K562 (cell line): ENCODE data around the gene SLC35G6. TPM values are rescaled to one million over a fixed set of nuclear protein-coding genes. Genes with fewer than 3 reads are reported as not detected.

Experiments
- ARID1B ChIP-seq: fragments of 450-650 bp; IDR thresholded peaks from 2 replicates; pipeline ENCODE4 v1.6.1; 2016; ENCODE audit warnings: antibody characterized with exemption, mild to moderate bottlenecking, inconsistent platforms
- CHD1 ChIP-seq: fragments of 200-600 bp; sonication (generic); IDR thresholded peaks from one replicate; pipeline ENCODE4 v1.6.1; 2012; ENCODE audit warnings: mild to moderate bottlenecking, moderate library complexity, low read length, inconsistent platforms
- CHD2 ChIP-seq: IDR thresholded peaks from 2 replicates; pipeline ENCODE4 v1.6.1; 2011; ENCODE audit warnings: low read depth, low read length
- EGR1 ChIP-seq: fragments of 450-650 bp; conservative IDR thresholded peaks from 2 replicates; pipeline ENCODE4 v1.6.1; 2017; ENCODE audit warnings: mild to moderate bottlenecking
- HDAC1 ChIP-seq, 2 experiments: fragments of 450-650 bp; IDR thresholded peaks; 2 replicates each; pipeline ENCODE4 v1.6.1; 2016 to 2017; ENCODE audit warnings: inconsistent platforms in 1 of 2, mild to moderate bottlenecking in 1 of 2, moderate library complexity in 1 of 2
- KLF16 ChIP-seq: IDR thresholded peaks from 2 replicates; pipeline ENCODE4 v1.6.1; 2016; ENCODE audit warnings: antibody characterized with exemption
- MAFF ChIP-seq: IDR thresholded peaks from 2 replicates; pipeline ENCODE4 v1.6.1; 2012; ENCODE audit warnings: low read length, improper control_type of control experiment
- NBN ChIP-seq: fragments of 450-650 bp; IDR thresholded peaks from 2 replicates; pipeline ENCODE4 v1.6.1; 2016; ENCODE audit warnings: low read depth, mild to moderate bottlenecking
- NCOA1 ChIP-seq: fragments of 450-650 bp; IDR thresholded peaks from 2 replicates; pipeline ENCODE4 v1.6.1; 2016; ENCODE audit warnings: low read depth
- PHTF2 ChIP-seq: fragments of 250-450 bp; sonication (Bioruptor Pico); IDR thresholded peaks from 2 replicates; pipeline ENCODE4 v1.5.0; 2021; ENCODE audit warnings: mild to moderate bottlenecking
- PKNOX1 ChIP-seq: fragments of 450-650 bp; IDR thresholded peaks from 2 replicates; pipeline ENCODE4 v1.6.1; 2016
- POLR2A ChIP-seq: fragments of 450-650 bp; conservative IDR thresholded peaks from 2 replicates; pipeline ENCODE4 v1.6.1; 2016
- POLR2AphosphoS2 ChIP-seq: IDR thresholded peaks from 2 replicates; pipeline ENCODE4 v1.6.1; 2012; ENCODE audit warnings: low read length, improper control_type of control experiment
- POLR2AphosphoS5 ChIP-seq: IDR thresholded peaks from 2 replicates; pipeline ENCODE4 v1.6.1; 2011; ENCODE audit warnings: mild to moderate bottlenecking, low read depth, low read length, moderate library complexity; ENCODE audit not compliant: control insufficient read depth, insufficient read depth
- RAD21 ChIP-seq, 2 experiments: fragments of 250-450 bp in 1 of 2; fragments of 450-650 bp in 1 of 2; sonication (Bioruptor Pico) in 1 of 2; formaldehyde crosslinking in 1 of 2; IDR thresholded peaks in 1 of 2; conservative IDR thresholded peaks in 1 of 2; 2 replicates each; pipeline versions ENCODE4 v1.4.0 to v1.8.0; 2020 to 2022; ENCODE audit warnings: mild to moderate bottlenecking in 2 of 2, moderate library complexity in 1 of 2
- RBFOX2 ChIP-seq: fragments of 200-400 bp; formaldehyde crosslinking; IDR thresholded peaks from 2 replicates; pipeline ENCODE4 v1.6.1; 2017; ENCODE audit warnings: low read depth, mild to moderate bottlenecking, low read length, moderate library complexity
- SMC3 ChIP-seq: conservative IDR thresholded peaks from 2 replicates; pipeline ENCODE4 v1.6.1; 2011; ENCODE audit warnings: low read depth, low read length, improper control_type of control experiment; ENCODE audit not compliant: insufficient read depth
- SNIP1 ChIP-seq: fragments of 450-650 bp; IDR thresholded peaks from 2 replicates; pipeline ENCODE4 v1.7.1; 2017; ENCODE audit warnings: low read depth, mild to moderate bottlenecking
- SP1 ChIP-seq: sonication (generic); formaldehyde crosslinking; IDR thresholded peaks from 2 replicates; pipeline ENCODE4 v1.8.1; 2022; ENCODE audit warnings: mild to moderate bottlenecking, missing genetic modification reagents
- SPI1 ChIP-seq: IDR thresholded peaks from 2 replicates; pipeline ENCODE4 v1.6.1; 2011; ENCODE audit warnings: low read depth, low read length, control low read depth, borderline replicate concordance
- TCF3 ChIP-seq: sonication (generic); formaldehyde crosslinking; IDR thresholded peaks from 2 replicates; pipeline ENCODE4 v1.4.0; 2020; ENCODE audit warnings: mild to moderate bottlenecking, missing genetic modification reagents
- XRCC4 ChIP-seq: IDR thresholded peaks from one replicate; pipeline ENCODE4 v1.6.1; 2011; ENCODE audit not compliant: insufficient read depth, insufficient read length; ENCODE audit errors: extremely low read depth
- XRCC5 ChIP-seq: fragments of 200-400 bp; formaldehyde crosslinking; IDR thresholded peaks from 2 replicates; pipeline ENCODE4 v1.6.1; 2017; ENCODE audit warnings: low read depth, mild to moderate bottlenecking, low read length
- ZFP36 ChIP-seq: fragments of 150-350 bp; IDR thresholded peaks from 2 replicates; pipeline ENCODE4 v1.6.1; 2018; ENCODE audit warnings: low read length, low read depth; ENCODE audit not compliant: partially characterized antibody
- ZNF23 ChIP-seq: fragments of 250-450 bp; sonication (Bioruptor Pico); IDR thresholded peaks from 2 replicates; pipeline ENCODE4 v1.4.0; 2020; ENCODE audit warnings: mild to moderate bottlenecking
- ZNF232 ChIP-seq: sonication (generic); formaldehyde crosslinking; IDR thresholded peaks from 2 replicates; pipeline ENCODE4 v1.8.0; 2022; ENCODE audit warnings: mild to moderate bottlenecking, missing genetic modification reagents
- ZNF586 ChIP-seq: fragments of 450-650 bp; formaldehyde crosslinking; conservative IDR thresholded peaks from 2 replicates; pipeline ENCODE4 v1.4.0; 2020; ENCODE audit warnings: mild to moderate bottlenecking, moderate library complexity
- ZNF699 ChIP-seq: fragments of 250-450 bp; sonication (Bioruptor Pico); IDR thresholded peaks from 2 replicates; pipeline ENCODE4 v1.8.0; 2021; ENCODE audit warnings: mild to moderate bottlenecking, moderate library complexity; ENCODE audit not compliant: insufficient replicate concordance
- polyA plus RNA-seq, 8 experiments: library from polyadenylated mRNA; depleted of rRNA in 4 of 8; stranded (reverse) in 5 of 8; unstranded in 3 of 8; fragments of >200 nt; fragmentation: Nextera tagmentation in 2 of 8; fragmentation: Illumina TruSeq in 1 of 8; extraction: Ambion mirVana in 2 of 8; extraction: Trizol in 1 of 8; gene quantifications; 2 replicates each; pipeline versions ENCODE4 v1.2.1 to v1.2.3, GENCODE V29; 2011 to 2014; ENCODE audit warnings: inconsistent platforms in 1 of 8, missing spikeins in 1 of 8
- total RNA-seq, 7 experiments: library from RNA; depleted of rRNA in 6 of 7; stranded (reverse); fragments of >200 nt in 6 of 7; fragmentation: Illumina TruSeq in 2 of 7; extraction: Trizol in 2 of 7; gene quantifications; 2 replicates each; pipeline versions ENCODE4 v1.2.1 to v1.2.3, GENCODE V29; 2011 to 2021; ENCODE audit warnings: low replicate concordance in 1 of 7
- TF ChIP-seq, protein P1 (sequence below): fragments of 450-650 bp; IDR thresholded peaks from 2 replicates; pipeline ENCODE4 v1.6.1; 2016; ENCODE audit warnings: borderline replicate concordance

SLC35G6 gene
- total and polyA plus RNA-seq, 9 of the 15 experiments (the other 6 are each of a cell fraction or from before 2014, with no cell fraction given): not detected

DNA sequence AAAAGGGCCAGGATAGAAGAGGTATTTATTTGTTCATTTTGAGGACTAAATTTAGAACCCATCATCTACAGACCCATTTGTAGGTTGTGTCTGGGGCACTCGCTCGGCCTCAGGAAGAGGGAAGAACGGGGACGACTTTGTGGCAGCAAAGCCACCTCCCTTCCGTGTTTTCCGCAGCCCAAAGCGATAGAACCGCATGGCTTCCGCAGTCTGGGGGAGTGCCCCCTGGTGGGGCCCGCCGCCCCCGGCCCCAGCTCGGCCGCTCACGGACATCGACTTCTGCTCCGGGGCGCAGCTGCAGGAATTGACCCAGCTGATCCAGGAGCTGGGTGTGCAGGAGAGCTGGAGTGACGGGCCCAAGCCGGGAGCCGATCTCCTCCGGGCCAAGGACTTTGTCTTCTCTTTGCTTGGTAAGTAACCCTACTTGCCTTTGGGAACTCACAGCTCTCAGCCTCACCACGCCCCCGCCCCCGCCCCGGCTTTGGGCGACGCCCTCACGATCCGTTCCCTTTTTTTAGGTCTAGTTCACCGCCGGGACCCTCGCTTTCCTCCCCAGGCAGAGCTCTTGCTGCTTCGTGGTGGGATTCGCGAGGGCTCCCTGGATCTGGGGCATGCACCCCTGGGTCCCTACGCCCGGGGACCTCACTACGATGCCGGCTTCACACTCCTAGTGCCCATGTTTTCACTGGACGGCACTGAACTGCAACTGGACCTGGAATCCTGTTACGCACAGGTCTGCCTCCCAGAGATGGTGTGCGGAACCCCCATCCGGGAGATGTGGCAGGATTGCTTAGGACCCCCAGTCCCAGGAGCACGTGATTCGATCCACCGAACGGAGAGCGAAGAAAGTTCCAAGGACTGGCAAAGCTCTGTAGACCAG is 45.3 kb upstream of the SLC35G6 start (continued):
- TF ChIP-seq ZNF586 (no peak), TCF3 (CRISPR knock-in tag) (no peak), POLR2AphosphoS5 (0 out of 2 replicates have a peak, but pooled peaks have one; percentile 15), ZNF23 (CRISPR knock-in tag) (no peak), RAD21 (CRISPR knock-in tag; conservative IDR thresholded peaks at IDR 0.05 in 1 of 2, IDR thresholded peaks at IDR 0.05 in 1 of 2) (peak in 1 of 2 experiments; percentile 38; a peak in 2 of 4 replicates), ARID1B (no peak; the same call in 1 of the 2 replicates), NCOA1 (no peak), SMC3 (no peak), SPI1 (no peak), HDAC1 (IDR thresholded peaks at IDR 0.05) (peak in 1 of 2 experiments; percentile 39; a peak in 1 of 4 replicates), RBFOX2 (peak; percentile 74), POLR2A (peak; percentile 51; the same call in 1 of the 2 replicates), KLF16 (no peak), EGR1 (peak; percentile 80), SNIP1 (no peak), NBN (no peak), POLR2AphosphoS2 (no peak), ZNF232 (CRISPR knock-in tag) (no peak), ZFP36 (no peak), SP1 (no peak), MAFF (no peak), PKNOX1 (0 out of 2 replicates have a peak, but pooled peaks have one; percentile 11), XRCC4 (no peak), CHD2 (no peak), CHD1 (no peak), PHTF2 (CRISPR knock-in tag) (no peak), XRCC5 (no peak), ZNF699 (CRISPR knock-in tag) (no peak)
- TF ChIP-seq, protein P1, sequence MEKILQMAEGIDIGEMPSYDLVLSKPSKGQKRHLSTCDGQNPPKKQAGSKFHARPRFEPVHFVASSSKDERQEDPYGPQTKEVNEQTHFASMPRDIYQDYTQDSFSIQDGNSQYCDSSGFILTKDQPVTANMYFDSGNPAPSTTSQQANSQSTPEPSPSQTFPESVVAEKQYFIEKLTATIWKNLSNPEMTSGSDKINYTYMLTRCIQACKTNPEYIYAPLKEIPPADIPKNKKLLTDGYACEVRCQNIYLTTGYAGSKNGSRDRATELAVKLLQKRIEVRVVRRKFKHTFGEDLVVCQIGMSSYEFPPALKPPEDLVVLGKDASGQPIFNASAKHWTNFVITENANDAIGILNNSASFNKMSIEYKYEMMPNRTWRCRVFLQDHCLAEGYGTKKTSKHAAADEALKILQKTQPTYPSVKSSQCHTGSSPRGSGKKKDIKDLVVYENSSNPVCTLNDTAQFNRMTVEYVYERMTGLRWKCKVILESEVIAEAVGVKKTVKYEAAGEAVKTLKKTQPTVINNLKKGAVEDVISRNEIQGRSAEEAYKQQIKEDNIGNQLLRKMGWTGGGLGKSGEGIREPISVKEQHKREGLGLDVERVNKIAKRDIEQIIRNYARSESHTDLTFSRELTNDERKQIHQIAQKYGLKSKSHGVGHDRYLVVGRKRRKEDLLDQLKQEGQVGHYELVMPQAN: peak; percentile 55; the same call in 1 of the 2 replicates
